ENCODE data around the gene FAIM.

Gene FAIM

GRCh38 chr3:138646008-138646407 is 37.4 kb downstream of the FAIM start:
- Histone ChIP-seq H3K9ac (ENCODE audit: low read length) (no peak overlapping the region), H3K4me1 (ENCODE audit: control insufficient read depth, insufficient read depth, low read depth, low read length) (no peaks in the 10 kb centered on the region), H3K4me3 (ENCODE audit: insufficient read depth in 1 of 2, low read depth in 1 of 2, low read length in 2 of 2) (no peak overlapping the region), H3K4ac (ENCODE audit: low read depth in 1 of 2, low read length in 2 of 2) (no peak overlapping the region), H2BK12ac (ENCODE audit: low read length in 2 of 2) (no peak overlapping the region), H3K18ac (ENCODE audit: low read depth in 1 of 2, low read length in 2 of 2) (no peak overlapping the region), H4K8ac (ENCODE audit: low read length) (no peak overlapping the region), H3K36me3 (ENCODE audit: control insufficient read depth in 1 of 2, insufficient read depth in 2 of 2, low read depth in 1 of 2, low read length in 2 of 2) (peaks cover 19 to 20% of the 10 kb centered on the region in 2 experiments), H3K23ac (ENCODE audit: low read length in 2 of 2) (no peak overlapping the region), H2AK5ac (ENCODE audit: low read length, severe bottlenecking) (no peak overlapping the region), H4K91ac (ENCODE audit: low read length) (no peak overlapping the region), H3K4me2 (ENCODE audit: low read length, poor library complexity, severe bottlenecking) (no peak overlapping the region), H3K27ac (ENCODE audit: low read length, poor library complexity, severe bottlenecking) (no peak overlapping the region), H2AFZ (ENCODE audit: low read depth, low read length) (no peak overlapping the region), H3K27me3 (ENCODE audit: control insufficient read depth in 1 of 2, insufficient read depth in 1 of 2, low read length in 2 of 2) (no peaks in the 10 kb centered on the region), H3K79me1 (replicated peaks; ENCODE audit: low read length, poor library complexity, severe bottlenecking) (peaks cover 2% of the 10 kb centered on the region), H2BK5ac (ENCODE audit: low read depth, low read length, poor library complexity, severe bottlenecking) (no peak overlapping the region), H2BK120ac (ENCODE audit: low read depth, low read length) (no peak overlapping the region), H3K14ac (ENCODE audit: low read length in 2 of 2) (no peak overlapping the region), H2BK15ac (ENCODE audit: low read depth, poor library complexity, severe bottlenecking) (no peak overlapping the region), H3K9me3 (ENCODE audit: control insufficient read depth, low read length) (peaks cover 50% of the 10 kb centered on the region)
- no peak for DNase-seq

- no peak overlapping the region for H2AK5ac ChIP-seq (ENCODE audit: low read length, severe bottlenecking)
- H2BK15ac ChIP-seq (ENCODE audit: low read depth, poor library complexity, severe bottlenecking): no peak overlapping the region
- peaks cover 20 to 21% of the 10 kb centered on the region in 2 experiments for H3K36me3 ChIP-seq (ENCODE audit: control insufficient read depth in 1 of 2, insufficient read depth in 2 of 2, low read depth in 1 of 2, low read length in 2 of 2)
- H3K23ac ChIP-seq (ENCODE audit: low read length in 2 of 2): no peak overlapping the region
- H2BK5ac ChIP-seq (ENCODE audit: low read depth, low read length, poor library complexity, severe bottlenecking): no peak overlapping the region
- no peak overlapping the region for H2AFZ ChIP-seq (ENCODE audit: low read depth, low read length)
- no peaks in the 10 kb centered on the region for H3K4me1 ChIP-seq (ENCODE audit: control insufficient read depth, insufficient read depth, low read depth, low read length)
- H3K9ac ChIP-seq (ENCODE audit: low read length): no peak overlapping the region
- no peak for DNase-seq
- H3K79me1 ChIP-seq (replicated peaks; ENCODE audit: low read length, poor library complexity, severe bottlenecking): peaks cover 2% of the 10 kb centered on the region
- H2BK120ac ChIP-seq (ENCODE audit: low read depth, low read length): no peak overlapping the region
- H3K9me3 ChIP-seq (ENCODE audit: control insufficient read depth, low read length): peaks cover 50% of the 10 kb centered on the region
- H3K4ac ChIP-seq (ENCODE audit: low read depth in 1 of 2, low read length in 2 of 2): no peak overlapping the region
- no peak overlapping the region for H2BK12ac ChIP-seq (ENCODE audit: low read length in 2 of 2)
- no peak overlapping the region for H3K4me3 ChIP-seq (ENCODE audit: insufficient read depth in 1 of 2, low read depth in 1 of 2, low read length in 2 of 2)
- H3K27ac ChIP-seq (ENCODE audit: low read length, poor library complexity, severe bottlenecking): no peak overlapping the region
- H3K18ac ChIP-seq (ENCODE audit: low read depth in 1 of 2, low read length in 2 of 2): no peak overlapping the region
- H4K91ac ChIP-seq (ENCODE audit: low read length): no peak overlapping the region
- no peak overlapping the region for H4K8ac ChIP-seq (ENCODE audit: low read length)
- H3K4me2 ChIP-seq (ENCODE audit: low read length, poor library complexity, severe bottlenecking): no peak overlapping the region
- H3K14ac ChIP-seq (ENCODE audit: low read length in 2 of 2): no peak overlapping the region
- no peaks in the 10 kb centered on the region for H3K27me3 ChIP-seq (ENCODE audit: control insufficient read depth in 1 of 2, insufficient read depth in 1 of 2, low read length in 2 of 2)
Observed at GRCh38 chr3:138646513-138646912, 37.9 kb downstream of the FAIM start.

DNA sequence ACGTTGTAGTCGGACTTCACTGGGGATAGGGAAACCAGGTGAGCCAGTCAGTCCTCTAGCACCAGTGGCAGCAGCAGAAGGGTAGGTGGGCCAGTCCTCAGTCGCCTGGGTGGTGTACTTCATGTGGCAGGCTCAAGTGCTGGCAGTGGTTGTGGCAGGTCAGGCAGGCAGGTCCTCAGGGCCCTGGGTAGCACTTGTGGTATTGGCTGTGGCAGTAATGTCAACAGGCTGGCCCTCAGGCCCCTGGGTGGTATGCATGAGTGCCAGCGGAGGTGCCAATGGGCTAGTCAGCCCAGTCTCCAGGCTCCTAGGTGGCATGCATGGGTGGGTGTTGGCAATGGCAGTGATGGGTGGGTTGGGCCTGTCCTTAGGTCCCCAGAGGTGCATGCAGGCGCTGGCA is 40.6 kb downstream of the FAIM start:
- H2BK5ac ChIP-seq (ENCODE audit: low read depth, low read length, poor library complexity, severe bottlenecking): no peak overlapping the region
- H2AFZ ChIP-seq (ENCODE audit: low read depth, low read length): no peak overlapping the region
- whole genome bisulfite sequencing: 94% methylated on average over 5 of the region's 5 CpGs
- H3K9me3 ChIP-seq (ENCODE audit: control insufficient read depth, low read length): peaks cover 40% of the 10 kb centered on the region
- no peak overlapping the region for H3K4me3 ChIP-seq (ENCODE audit: insufficient read depth in 1 of 2, low read depth in 1 of 2, low read length in 2 of 2)
- H4K91ac ChIP-seq (ENCODE audit: low read length): peak overlapping the region; percentile 4
- H3K27me3 ChIP-seq (ENCODE audit: control insufficient read depth in 1 of 2, insufficient read depth in 1 of 2, low read length in 2 of 2): no peaks in the 10 kb centered on the region
- H3K14ac ChIP-seq (ENCODE audit: low read length in 2 of 2): no peak overlapping the region
- H2AK5ac ChIP-seq (ENCODE audit: low read length, severe bottlenecking): no peak overlapping the region
- H3K27ac ChIP-seq (ENCODE audit: low read length, poor library complexity, severe bottlenecking): no peak overlapping the region
- H3K79me1 ChIP-seq (replicated peaks; ENCODE audit: low read length, poor library complexity, severe bottlenecking): peaks cover 3% of the 10 kb centered on the region
- H3K9ac ChIP-seq (ENCODE audit: low read length): no peak overlapping the region
- H2BK120ac ChIP-seq (ENCODE audit: low read depth, low read length): no peak overlapping the region
- no peaks in the 10 kb centered on the region for H3K4me1 ChIP-seq (ENCODE audit: control insufficient read depth, insufficient read depth, low read depth, low read length)
- no peak overlapping the region for H2BK12ac ChIP-seq (ENCODE audit: low read length in 2 of 2)
- no peak overlapping the region for H3K4me2 ChIP-seq (ENCODE audit: low read length, poor library complexity, severe bottlenecking)
- H2BK15ac ChIP-seq (ENCODE audit: low read depth, poor library complexity, severe bottlenecking): no peak overlapping the region
- no peak overlapping the region for H4K8ac ChIP-seq (ENCODE audit: low read length)
- peaks cover 22 to 30% of the 10 kb centered on the region in 2 experiments for H3K36me3 ChIP-seq (ENCODE audit: control insufficient read depth in 1 of 2, insufficient read depth in 2 of 2, low read depth in 1 of 2, low read length in 2 of 2)
- H3K18ac ChIP-seq (ENCODE audit: low read depth in 1 of 2, low read length in 2 of 2): no peak overlapping the region
- DNase-seq: no peak
- no peak overlapping the region for H3K23ac ChIP-seq (ENCODE audit: low read length in 2 of 2)
- H3K4ac ChIP-seq (ENCODE audit: low read depth in 1 of 2, low read length in 2 of 2): no peak overlapping the region

- no peak overlapping the region for H3K14ac ChIP-seq (ENCODE audit: low read length in 2 of 2)
- peaks cover 15% of the 10 kb centered on the region for H3K9me3 ChIP-seq (ENCODE audit: control insufficient read depth, low read length)
- no peak overlapping the region for H3K18ac ChIP-seq (ENCODE audit: low read depth in 1 of 2, low read length in 2 of 2)
- no peak overlapping the region for H4K8ac ChIP-seq (ENCODE audit: low read length)
- no peak overlapping the region for H2BK15ac ChIP-seq (ENCODE audit: low read depth, poor library complexity, severe bottlenecking)
- H4K91ac ChIP-seq (ENCODE audit: low read length): no peak overlapping the region
- H2AK5ac ChIP-seq (ENCODE audit: low read length, severe bottlenecking): no peak overlapping the region
- H2AFZ ChIP-seq (ENCODE audit: low read depth, low read length): no peak overlapping the region
- no peak overlapping the region for H3K9ac ChIP-seq (ENCODE audit: low read length)
- H3K4ac ChIP-seq (ENCODE audit: low read depth in 1 of 2, low read length in 2 of 2): no peak overlapping the region
- H2BK5ac ChIP-seq (ENCODE audit: low read depth, low read length, poor library complexity, severe bottlenecking): no peak overlapping the region
- H3K23ac ChIP-seq (ENCODE audit: low read length in 2 of 2): no peak overlapping the region
- H3K4me2 ChIP-seq (ENCODE audit: low read length, poor library complexity, severe bottlenecking): no peak overlapping the region
- no peak overlapping the region for H3K4me3 ChIP-seq (ENCODE audit: insufficient read depth in 1 of 2, low read depth in 1 of 2, low read length in 2 of 2)
- no peaks in the 10 kb centered on the region for H3K27me3 ChIP-seq (ENCODE audit: control insufficient read depth in 1 of 2, insufficient read depth in 1 of 2, low read length in 2 of 2)
- no peak overlapping the region for H3K27ac ChIP-seq (ENCODE audit: low read length, poor library complexity, severe bottlenecking)
- peaks cover 5% of the 10 kb centered on the region for H3K79me1 ChIP-seq (replicated peaks; ENCODE audit: low read length, poor library complexity, severe bottlenecking)
- no peak overlapping the region for H2BK12ac ChIP-seq (ENCODE audit: low read length in 2 of 2)
- H3K36me3 ChIP-seq (ENCODE audit: control insufficient read depth in 1 of 2, insufficient read depth in 2 of 2, low read depth in 1 of 2, low read length in 2 of 2): peaks cover 38 to 54% of the 10 kb centered on the region in 2 experiments
- DNase-seq: no peak
- no peak overlapping the region for H2BK120ac ChIP-seq (ENCODE audit: low read depth, low read length)
- no peaks in the 10 kb centered on the region for H3K4me1 ChIP-seq (ENCODE audit: control insufficient read depth, insufficient read depth, low read depth, low read length)
Observed at GRCh38 chr3:138653567-138653966, 45.0 kb downstream of the FAIM start.

All from mesenchymal stem cell (in vitro differentiated cells and primary cell).